Measurements from ENCODE around the gene CIB2.

CIB2 gene

DNA sequence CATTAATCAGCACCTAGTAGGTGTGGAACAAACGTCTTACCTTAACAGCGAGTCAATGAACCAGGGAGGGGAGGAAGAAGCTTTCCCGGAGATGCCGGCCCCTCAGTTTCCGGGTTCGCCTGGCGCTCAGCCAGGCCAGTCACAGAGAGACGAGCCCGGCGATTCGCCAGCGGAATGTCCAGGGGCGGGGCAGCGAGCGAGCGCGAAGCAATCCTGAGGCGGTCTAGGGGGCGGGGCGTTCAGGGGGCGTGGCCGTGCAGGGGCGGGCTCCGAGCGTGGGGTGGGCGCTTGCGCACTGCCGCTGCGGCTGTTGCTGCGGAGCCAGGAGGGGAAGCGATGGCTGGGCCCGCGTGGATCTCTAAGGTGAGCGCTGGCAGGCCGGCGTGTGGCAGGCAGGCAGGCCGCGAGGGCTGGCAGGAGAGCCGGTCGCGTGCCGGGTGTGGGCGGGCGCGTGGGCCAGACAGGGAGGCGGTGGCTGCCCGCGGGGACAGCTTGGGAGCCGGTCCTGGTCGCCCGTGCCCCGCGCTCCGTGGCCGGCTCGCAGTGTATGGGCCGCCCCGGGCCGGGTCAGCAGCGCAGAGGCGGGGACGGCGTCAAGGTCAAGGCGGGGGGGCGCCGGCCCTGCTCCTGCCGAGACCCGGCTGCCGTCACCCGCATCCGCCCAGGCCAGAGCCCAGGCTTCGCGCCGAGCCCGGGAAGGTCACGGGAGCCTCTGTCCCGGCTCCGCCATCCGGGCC lies 18.0 kb upstream of the CIB2 start, which contains the start of gene IDH3A:
IDH3A (plus strand) TSS at position 295 of the 737 bp plus-strand sequence; CDS start at position 337, 42 bp downstream.
- peak; percentile 100 for DNase-seq (ENCODE audit: low spot score)

DNA sequence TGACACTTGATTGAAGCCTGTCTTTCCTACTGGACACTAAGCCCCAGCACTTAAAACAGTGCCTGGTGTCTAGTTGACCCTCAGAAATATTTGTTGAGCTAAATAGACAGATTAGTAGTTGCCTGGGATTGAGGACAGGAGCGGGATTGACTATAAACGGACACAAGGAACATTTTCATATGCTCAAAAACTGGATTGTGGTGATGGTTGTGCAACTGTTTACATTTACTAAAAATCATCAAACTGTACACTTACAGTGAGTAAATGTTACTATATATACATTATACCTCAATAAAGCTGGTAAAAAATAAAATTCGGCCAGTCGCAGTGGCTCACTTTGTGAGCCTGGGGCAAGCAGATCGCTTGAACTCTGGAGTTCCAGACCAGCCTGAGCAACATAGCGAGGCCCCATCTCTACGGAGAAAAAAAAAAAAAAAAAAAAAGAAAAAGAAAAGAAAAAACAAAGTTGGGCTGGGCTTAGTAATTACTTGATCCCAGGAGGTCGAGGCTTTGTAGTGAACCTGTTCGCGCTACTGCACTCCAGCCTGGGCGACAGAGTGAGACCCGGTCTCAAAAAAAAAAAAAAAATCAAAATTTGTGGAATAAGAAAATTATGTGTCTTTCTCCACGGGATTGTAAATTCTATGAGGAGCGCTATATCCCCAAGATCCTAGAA lies 17.3 kb upstream of the CIB2 start:
- no peak for DNase-seq (ENCODE audit: low spot score)

DNA sequence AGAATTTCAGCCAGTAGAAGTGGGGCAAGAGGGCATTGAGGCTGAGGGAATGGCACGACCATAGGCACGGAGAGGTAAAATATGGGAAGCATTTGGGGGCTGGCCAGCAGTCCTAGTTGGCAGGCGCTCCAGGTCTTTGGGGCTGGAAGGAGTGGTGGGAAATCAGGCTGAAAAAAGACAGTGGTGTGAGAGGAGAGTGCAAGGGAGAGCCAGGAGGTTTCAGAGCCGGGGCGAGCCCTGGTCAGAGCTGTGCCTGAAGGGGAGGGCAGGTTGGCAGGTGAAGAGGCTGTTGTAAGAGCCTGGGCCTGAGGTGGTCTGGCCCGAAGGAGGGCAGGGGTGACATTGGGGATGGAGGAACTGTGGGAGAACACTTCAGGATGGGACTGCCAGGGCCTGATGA lies 16.3 kb upstream of the CIB2 start:
- DNase-seq (ENCODE audit: low spot score): no peak

DNA sequence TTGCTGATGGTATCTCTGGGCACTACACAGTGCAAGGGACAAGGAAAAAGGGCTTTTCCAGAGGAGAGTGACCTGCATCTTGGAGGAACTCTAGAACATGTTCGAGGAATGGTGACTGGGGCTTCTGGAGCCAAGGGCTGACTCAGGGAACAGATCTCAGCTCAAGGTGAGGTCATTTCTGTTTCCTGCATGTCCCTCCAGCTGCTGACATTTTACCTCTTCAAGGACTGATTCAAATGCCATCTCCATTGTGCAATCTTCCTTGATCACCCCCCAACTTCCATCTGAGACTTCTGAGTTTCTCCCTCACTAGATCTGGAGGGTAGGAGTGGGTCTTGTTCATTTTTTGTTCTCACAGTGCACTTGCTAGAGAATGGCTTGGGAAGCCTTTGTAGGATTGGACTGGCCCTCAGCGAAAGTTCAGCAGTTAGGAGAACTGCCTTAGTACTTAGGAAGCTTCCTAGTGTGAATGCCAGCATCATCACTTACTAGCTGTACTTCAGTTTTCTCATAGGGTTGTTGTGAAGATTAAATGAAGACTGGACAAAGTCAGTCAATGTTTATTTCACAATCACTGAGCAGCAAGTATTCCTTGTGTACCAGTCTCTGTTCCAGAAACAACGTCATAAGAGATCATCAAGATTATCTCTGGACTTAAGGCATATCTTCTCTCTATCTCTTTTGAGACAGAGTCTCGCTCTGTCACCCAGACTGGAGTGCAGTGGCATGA lies 15.3 kb upstream of the CIB2 start:
- no peak for DNase-seq (ENCODE audit: low spot score)

DNA sequence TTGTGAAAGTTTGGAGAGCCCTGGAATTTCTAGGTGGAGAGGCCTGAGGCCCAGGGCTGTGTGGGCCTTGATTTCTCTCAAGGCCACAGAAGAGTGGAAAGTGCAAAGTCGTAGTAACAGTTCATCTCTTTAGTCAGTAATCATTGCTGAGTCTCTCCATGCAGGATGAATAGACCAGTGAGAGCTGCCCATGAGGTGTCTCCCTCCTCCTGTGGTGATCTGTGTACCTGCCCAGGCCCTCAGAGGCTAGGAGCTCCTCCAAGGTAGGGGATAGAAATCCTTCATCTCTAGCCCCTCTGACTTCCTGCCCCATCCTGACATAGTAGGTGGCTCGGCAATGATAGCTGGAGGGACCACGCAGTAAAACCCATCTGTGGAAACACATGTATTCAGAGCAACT lies 11.1 kb upstream of the CIB2 start:
- no peak for DNase-seq (ENCODE audit: low spot score)

DNA sequence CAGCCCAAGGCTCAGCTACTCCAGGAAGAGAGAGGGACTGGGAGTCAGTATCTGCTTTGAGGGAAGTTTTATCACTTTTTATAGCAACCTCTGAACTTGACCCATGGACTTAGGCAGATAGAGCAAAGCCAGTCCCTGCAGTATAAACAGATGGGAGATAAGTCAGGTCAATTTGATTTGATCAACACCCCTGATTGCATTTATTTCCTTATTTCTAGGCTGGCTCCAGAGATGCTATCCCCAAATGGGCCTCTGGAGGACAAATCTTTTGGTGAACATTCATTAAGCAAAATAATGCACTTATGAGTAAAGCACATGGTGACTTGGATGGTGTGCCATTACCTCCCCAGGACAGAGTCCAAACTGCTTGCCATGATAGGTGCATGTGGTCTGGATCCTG lies 9.0 kb upstream of the CIB2 start:
- no peak for DNase-seq (ENCODE audit: low spot score)

DNA sequence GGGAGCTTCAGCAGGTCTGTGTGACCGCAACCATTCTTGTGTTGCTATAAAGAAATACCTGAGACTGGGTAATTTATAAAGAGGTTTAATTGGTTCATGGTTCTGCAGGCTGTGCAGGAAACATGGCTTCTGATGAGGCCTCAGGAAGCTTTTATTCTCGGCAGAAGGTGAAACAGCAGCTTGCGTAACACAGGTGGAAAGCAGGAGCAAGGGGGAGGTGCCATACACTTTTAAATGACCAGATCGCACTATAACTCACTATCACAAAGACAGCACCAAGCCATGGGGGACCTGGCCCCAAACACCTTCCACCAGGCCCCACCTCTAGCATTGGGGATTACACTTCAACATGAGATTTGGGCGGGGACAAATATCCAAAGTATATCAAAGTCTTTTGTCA lies 8.3 kb upstream of the CIB2 start:
- DNase-seq (ENCODE audit: low spot score): no peak

DNA sequence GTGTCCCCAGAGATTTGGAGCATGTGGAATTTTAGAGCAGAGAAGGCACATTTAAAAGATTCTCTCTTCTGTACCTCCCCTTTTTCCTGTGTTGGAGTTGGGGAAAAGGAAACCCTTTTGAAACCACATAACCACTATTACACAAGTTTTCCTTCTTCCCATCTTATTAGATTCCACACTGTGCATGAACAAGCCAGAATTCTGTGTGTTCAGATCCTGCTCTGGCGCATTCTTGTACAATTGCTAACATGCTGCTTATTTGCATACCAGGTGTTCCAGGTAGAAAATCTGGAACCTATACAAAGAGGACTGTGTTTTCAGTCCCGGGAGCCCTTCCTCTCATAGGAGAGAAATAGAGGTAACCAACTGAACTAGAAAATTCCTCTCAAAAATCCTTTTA lies 2.6 kb upstream of the CIB2 start:
- DNase-seq (ENCODE audit: low spot score): no peak

DNA sequence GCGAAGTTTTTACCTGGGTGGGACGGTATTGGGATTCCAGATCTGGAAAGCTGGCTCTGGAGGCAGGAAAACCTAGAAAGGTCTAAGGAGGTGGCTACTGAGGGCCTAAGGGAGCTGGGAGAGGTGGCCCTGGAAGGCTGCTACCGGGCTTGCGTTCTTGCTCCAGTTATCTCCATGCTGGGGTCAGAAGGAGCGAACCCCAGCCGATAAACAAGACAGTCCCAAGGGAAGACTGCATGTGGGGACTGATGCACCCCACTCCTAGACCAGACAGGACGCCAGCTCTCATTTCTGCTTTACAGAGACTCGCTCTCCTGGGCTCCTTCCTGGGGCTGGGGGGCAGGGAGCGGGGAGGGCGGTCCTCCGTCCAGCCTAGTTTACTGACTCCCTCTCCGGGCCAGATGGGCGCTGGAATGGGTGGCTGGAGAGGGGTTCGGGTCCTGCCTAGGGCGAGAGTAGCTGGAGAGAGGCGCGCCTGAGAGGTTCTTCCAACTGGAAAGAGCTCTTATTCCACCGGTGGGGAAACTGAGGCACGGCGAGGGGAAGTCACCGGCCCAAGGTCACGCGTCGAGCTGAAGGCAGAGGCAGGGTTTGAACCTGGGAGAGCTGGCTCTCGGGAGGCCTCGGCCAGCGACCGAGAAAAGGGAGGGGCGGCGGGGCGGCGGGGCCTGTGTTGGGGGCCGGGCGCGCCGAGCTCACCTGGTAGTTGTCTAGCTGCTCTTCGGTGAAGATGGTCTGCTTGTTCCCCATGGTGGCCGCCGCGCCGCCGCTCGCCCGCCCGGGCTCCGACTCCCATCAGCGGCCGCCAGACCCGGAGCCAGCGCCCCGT lies 565 bp downstream of the CIB2 start:
- DNase-seq (ENCODE audit: low spot score): peak; percentile 61

DNA sequence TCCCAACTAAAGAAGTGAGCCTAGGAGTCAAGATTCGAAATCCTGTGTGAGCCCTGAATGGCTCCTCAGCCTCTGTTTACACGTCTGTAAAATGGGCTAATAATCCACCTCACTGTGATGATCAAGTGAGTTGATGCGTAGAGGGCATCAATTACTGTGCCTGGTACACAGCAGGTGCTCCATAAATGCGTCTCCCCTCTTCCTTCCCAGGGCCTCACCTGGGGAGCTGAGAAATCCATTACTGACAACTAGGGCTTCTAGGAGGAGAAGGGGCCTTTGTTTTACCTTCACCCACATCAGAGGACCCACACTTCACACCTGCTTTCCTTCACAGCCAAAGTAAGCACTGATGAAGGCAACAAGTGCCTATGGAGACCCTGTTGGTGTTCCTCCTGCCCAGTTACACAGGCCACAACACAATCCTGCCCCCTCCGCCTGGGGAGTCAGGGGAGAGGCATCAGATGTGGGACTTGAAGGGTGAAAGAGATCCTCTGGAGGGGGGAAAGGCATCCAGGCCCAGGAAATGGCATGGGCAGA lies 1.4 kb downstream of the CIB2 start:
- peak; percentile 54 for DNase-seq (ENCODE audit: low spot score)

DNA sequence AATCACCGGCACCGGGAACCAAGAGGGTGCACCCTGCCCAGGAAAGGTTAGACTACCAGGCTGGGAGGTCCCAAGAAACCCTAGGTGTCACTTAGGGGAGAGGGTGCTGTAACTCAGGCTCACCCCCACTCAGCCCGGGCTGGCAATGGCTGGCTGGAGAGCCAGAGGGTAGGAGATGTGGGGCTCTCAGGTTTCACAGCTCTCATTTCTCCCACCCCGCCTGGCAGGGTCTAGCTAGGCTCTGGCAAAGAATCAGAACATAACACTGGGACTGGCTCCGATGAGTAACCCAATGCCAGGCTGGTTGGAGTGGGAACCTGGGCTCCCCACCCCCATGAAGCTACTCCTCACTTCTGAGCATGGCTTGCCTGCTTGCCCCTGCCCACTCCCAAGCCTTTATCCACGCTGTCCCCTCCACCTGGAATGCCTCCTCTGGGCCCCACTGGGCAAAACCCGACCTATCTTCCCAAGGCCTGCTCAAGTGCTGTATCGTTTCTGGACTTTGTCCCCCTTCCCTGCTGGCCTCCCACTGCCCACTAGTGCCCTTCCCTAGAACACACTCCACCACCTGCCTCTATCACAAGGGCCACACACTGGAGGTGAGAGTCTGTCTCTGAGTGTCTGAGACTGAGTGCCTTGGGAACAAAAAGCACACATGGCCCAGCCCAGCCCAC lies 2.0 kb downstream of the CIB2 start:
- DNase-seq (ENCODE audit: low spot score): peak; percentile 63

DNA sequence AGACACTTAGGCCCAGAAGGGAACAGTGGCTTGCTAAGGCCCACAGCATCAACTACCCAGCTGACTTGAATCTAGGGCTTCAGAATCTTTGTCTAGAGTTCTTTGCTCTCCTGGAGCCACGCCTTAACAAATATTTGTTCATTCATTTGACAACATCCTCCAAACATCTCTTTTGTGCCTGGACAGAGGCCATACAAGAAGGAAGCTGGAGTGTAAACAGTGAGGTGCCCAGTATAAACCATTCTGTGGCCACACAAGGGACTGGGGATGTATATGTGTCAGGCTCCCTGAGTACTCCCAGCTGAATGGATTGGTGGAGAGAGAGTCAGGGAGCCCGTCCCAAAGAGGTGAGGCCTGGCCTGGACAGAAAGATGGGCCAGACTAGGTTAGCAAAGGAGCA lies 3.4 kb downstream of the CIB2 start:
- DNase-seq (ENCODE audit: low spot score): peak; percentile 33

DNA sequence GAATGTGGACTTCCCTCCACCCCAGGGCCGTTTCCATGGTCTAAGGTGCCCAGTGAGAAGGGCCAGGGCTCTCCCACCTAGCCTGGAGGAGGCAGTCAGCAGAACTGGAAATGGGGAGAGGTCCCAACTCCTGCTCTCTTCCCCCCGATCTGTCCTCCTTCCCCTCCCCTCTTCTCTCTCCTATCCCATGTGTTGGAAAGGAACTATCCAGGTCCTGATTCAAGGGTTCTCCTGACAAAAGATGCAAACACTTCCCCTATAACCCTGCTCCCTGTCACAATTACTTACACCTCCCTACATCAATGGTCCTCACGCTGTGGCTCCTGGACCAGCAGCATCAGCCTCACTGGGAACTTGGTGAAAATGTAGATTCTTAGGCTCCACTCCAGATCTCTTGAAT lies 6.0 kb downstream of the CIB2 start:
- no peak for DNase-seq (ENCODE audit: low spot score)

DNA sequence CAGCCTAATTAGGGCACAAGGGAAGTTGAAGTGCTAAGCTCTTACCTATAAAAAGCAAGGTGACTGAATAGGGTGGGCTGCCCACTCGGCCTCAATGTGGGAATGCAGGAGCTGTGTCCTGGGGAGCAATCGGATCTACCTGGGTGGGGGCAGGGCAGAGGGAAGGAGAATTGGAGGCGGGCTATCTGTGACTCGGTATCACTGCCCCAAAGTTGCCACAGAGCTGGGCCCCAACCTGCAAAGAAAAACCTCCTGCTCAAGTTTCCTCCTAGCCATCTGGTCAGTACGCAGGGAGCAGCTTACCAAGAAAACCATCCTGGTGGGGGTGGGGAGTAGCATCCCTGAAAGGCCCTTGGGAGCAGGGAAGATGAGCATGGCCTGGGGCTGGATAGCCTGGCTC lies 10.7 kb downstream of the CIB2 start:
- DNase-seq (ENCODE audit: low spot score): no peak

DNA sequence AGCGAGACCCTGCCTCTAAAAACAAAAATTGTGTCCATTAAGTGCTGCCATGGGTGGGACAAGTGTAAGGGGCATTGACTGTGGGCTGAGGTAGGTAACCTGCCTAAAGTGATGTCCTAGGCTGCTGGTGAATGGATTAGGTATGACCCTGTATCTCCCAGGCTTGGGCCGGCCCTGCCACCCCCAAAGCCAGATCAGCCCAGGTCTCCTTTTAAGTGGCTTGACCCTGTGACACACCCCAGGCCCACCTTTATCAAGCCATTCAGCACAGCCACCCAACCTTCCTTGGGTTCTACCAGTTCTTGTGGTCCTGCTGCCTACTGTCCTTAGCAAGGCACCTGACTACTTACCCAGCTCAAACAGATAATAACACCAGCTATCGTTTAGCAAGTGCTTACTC lies 18.7 kb downstream of the CIB2 start:
- no peak for DNase-seq (ENCODE audit: low spot score)

DNA sequence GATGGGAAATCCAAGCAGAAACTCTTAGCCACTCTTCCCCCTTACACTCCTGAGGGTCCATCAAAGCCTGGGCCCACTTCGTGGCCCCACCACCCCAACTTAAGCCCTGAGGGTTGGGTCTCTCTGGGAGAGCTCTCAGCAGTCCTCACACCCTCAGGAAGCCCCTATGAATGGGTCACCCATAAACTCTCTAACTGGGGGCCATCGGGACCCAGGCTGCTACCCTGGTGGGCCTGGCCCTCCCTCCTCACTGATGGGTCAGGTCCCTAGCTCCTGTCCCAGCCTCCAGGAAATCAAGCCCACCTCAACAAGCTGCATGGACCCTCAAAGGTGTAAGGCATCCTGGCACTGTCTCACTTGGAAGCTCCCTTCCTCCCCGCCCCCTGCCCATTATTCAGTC lies 19.5 kb downstream of the CIB2 start:
- DNase-seq (ENCODE audit: low spot score): no peak

DNA sequence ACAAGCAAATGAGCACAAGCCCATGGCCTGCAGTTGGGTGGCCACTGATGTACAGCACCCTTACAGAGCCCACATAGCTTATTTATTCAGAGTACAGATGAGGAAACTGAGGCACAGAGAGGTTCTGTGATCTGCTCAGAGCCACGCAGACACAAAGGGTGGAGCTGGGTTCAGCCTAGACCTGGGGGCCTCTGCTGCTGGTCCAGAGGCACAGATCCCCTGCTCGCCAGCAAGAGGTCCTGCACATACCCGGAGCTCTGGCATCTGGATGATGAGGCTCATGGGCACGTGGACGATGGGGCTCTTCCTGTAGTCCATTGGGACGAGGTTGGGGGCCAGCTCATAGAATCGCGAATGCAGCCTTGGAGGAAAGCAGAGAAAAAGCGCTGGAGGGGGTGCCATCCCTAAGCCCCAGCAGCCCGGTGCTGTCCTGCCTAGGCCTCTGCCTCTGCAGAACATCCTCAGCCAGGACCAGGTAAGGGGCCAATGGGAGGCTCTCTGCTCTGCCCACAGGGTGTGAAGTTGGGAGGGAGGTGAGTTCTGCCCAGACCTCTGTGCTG lies 20.2 kb downstream of the CIB2 start:
- DNase-seq (ENCODE audit: low spot score): no peak

DNA sequence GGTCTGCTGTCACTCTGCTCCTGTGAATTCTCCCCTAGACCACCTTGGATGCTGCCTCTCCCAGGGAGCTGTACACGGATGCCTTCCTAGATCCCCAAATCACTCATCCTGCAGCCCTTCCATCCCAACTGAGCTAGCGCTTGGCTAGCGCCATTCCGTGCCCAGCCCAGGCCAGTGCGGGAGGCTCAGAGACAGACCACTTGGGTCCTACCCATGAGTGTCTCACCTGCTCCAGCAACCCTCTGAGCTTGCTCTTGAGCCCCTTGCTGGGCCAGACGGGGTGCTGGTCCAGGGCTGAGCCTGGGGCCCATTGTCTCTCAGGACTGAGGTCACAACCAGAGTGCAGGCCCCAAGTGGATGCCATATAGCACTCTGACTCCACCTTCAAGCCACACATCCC lies 21.1 kb downstream of the CIB2 start:
- no peak for DNase-seq (ENCODE audit: low spot score)

DNA sequence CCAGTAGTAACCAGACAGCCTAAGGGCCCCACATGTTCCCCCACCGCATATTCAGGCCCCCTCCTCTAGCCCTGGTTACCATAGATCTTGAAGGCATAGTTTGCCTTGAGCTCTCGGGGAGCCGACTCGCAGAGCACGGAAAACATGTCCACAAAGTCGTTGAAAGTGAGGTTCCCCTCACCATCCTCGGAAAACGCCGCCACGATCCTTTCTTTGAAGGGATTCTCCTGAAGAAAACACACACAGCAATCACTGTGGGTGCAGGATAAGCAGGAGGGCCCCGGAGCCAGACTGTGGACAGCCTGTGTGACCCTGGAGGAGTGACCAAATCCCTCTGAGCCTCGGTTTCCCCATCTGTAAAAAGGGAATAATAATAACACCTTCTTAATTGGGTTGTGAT lies 22.1 kb downstream of the CIB2 start:
- no peak for DNase-seq (ENCODE audit: low spot score)

DNA sequence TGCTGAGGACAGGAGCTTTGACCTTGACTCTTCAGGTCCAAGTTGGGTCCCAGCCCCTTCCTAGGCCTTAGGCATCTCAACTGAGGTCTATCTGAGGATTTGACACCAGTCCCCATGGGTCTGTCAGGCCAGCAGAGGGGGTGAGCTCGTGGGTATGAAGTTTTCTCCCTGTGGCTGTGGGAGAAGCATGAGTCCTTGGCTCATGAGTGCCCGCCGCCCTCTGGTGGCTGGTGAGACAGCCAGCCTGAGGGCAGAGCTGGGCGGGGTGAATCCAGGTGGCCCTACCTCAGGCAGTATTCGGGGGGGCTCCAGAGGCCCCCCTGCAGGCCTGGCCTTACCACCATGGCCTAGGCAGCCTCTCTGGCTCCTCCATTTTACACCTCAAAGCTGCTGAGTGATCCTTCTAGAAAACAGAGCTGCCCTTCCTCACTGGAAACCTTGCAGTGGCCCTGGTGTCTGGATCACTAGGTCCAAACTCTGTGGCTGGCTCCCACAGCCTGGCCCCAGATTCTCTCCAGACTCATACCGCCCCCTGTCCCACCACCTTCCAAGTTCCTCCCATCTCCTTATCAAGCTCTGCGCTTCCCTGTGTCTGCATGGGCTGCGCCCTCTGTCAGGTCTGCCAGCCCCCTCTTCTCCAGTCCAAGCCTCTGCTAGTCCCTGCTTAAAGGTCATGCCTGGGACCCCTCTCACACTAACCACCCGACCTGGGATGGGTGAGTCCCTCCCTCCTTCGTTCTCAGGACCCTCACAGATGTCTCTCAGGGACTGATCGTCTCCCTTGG lies 22.8 kb downstream of the CIB2 start:
- peak; percentile 85 for DNase-seq (ENCODE audit: low spot score)

Data from left forelimb (tissue), 1 donor.